Measurements from ENCODE around the gene IDH3B. TPM values are rescaled to one million over a fixed set of nuclear protein-coding genes. Genes with fewer than 3 reads are reported as not detected.

Gene IDH3B
- total and polyA plus RNA-seq, 10 donors: 59.4 to 105 (median 84.7) TPM

DNA sequence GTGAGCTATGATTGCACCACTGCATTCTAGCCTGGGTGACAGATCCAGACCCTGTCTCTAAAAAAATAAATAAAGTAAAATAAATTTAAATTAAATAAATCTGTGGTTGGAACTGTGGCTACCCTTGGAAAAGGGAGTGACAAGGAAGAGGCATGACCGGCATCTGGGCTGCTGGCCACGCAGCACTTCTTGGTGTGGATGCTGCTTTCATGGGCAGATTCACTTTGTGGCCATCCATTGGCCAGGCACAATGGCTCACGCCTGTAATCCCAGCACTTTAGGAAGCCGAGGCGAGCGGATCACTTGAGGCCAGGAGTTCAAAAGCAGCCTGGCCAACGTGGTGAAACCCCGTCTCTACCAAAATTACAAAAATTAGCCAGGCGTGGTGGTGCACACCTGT lies 44.6 kb upstream of the IDH3B start:
- 81 to 95% (median 91%) methylated on average over 9 of the region's 9 CpGs for WGBS, 5 donors
- DNase-seq: no peak
- no peaks in the 10 kb centered on the region for H3K4me1 ChIP-seq
- H3K27me3 ChIP-seq (replicated peaks in 1 of 7): peaks cover 0 to 32% (median 0%) of the 10 kb centered on the region in 7 donors
- H3K9me3 ChIP-seq: no peaks in the 10 kb centered on the region
- H3K4me3 ChIP-seq: no peak overlapping the region
- no peaks in the 10 kb centered on the region for H3K36me3 ChIP-seq
- H3K27ac ChIP-seq: no peak overlapping the region
- intact Hi-C loops (cut with DNase I; ENCODE audit: low total_unique reads): no loop called here
- TF ChIP-seq POLR2A (IDR thresholded peaks at IDR 0.05) (no peak), POLR2AphosphoS5 (IDR thresholded peaks at IDR 0.05) (no peak)
- TF ChIP-seq, protein P1, sequence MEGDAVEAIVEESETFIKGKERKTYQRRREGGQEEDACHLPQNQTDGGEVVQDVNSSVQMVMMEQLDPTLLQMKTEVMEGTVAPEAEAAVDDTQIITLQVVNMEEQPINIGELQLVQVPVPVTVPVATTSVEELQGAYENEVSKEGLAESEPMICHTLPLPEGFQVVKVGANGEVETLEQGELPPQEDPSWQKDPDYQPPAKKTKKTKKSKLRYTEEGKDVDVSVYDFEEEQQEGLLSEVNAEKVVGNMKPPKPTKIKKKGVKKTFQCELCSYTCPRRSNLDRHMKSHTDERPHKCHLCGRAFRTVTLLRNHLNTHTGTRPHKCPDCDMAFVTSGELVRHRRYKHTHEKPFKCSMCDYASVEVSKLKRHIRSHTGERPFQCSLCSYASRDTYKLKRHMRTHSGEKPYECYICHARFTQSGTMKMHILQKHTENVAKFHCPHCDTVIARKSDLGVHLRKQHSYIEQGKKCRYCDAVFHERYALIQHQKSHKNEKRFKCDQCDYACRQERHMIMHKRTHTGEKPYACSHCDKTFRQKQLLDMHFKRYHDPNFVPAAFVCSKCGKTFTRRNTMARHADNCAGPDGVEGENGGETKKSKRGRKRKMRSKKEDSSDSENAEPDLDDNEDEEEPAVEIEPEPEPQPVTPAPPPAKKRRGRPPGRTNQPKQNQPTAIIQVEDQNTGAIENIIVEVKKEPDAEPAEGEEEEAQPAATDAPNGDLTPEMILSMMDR (IDR thresholded peaks at IDR 0.05 in 8 of 11, conservative IDR thresholded peaks at IDR 0.05 in 3 of 11): no peak

DNA sequence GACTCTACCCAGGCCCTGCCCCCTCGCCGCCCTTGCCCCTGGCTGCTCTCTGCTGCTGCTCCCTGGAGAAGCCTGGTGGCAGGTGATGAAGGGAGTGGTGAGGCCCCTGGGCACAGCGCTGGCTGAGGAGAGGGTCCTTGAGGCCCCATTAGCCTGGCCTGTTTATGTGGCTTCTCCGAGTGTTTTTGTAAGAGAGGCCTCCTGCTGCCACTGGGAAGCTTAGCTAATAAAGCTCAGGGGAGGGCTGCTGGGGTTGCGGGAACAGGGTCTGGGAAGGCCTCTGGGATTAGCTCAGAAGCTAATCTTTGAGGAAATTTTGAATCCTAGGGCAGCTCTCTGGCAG lies 44.0 kb upstream of the IDH3B start:
- H3K4me3 ChIP-seq: no peak overlapping the region
- H3K27ac ChIP-seq: no peak overlapping the region
- TF ChIP-seq, protein P1 (IDR thresholded peaks at IDR 0.05 in 8 of 11, conservative IDR thresholded peaks at IDR 0.05 in 3 of 11): no peak
- TF ChIP-seq POLR2AphosphoS5 (IDR thresholded peaks at IDR 0.05) (no peak), POLR2A (IDR thresholded peaks at IDR 0.05) (no peak)
- H3K36me3 ChIP-seq: no peaks in the 10 kb centered on the region
- peaks cover 0 to 32% (median 0%) of the 10 kb centered on the region in 7 donors for H3K27me3 ChIP-seq (replicated peaks in 1 of 7)
- intact Hi-C loops (cut with DNase I; ENCODE audit: low total_unique reads): no loop called here
- 88 to 98% (median 93%) methylated on average over 1 to 5 of the region's 5 CpGs for WGBS, 5 donors
- H3K9me3 ChIP-seq: no peaks in the 10 kb centered on the region
- H3K4me1 ChIP-seq: no peaks in the 10 kb centered on the region
- DNase-seq: no peak

DNA sequence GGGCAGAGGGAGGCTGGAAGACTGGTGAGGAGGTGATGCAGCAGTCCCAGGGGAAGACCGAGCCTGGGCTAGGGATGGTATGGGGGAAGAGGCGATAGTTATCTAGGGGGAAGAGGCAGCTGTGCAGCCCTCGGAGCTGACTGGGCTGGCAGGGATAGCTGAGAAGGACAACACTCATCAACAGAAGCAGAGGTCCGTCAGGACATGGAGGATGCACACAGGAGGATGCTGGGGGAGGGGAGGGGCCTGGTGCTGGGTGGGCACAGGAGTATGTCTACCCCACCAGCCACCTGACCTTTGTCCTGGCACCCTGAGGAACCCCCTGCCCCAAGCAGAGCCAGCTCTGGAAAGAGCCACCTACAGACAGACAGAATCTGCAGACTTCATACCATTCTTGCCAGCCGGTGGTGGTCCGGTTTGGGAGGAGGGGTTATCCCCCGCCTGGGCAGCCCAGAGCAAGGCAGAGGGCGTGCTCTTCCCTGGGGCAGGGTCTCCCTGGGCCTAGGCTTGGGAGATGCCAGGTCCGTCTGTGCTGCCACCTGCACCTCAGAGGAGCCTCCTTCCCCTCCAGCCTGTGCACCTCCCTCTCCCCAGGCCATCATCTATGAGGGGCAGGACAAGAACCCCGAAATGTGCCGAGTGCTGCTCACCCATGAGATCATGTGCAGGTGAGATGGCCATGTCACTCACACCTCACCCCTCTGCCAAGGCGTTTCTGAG lies 43.5 kb upstream of the IDH3B start:
- Histone ChIP-seq H3K36me3 (no peaks in the 10 kb centered on the region), H3K4me3 (no peak overlapping the region), H3K27me3 (replicated peaks in 1 of 7) (peaks cover 0 to 32% (median 0%) of the 10 kb centered on the region in 7 donors), H3K9me3 (no peaks in the 10 kb centered on the region), H3K27ac (no peak overlapping the region), H3K4me1 (no peaks in the 10 kb centered on the region)
- 78 to 90% (median 81%) methylated on average over 8 to 12 of the region's 12 CpGs for WGBS, 5 donors
- intact Hi-C loops (cut with DNase I; ENCODE audit: low total_unique reads): no loop called here
- DNase-seq: no peak
- TF ChIP-seq, protein P1 (IDR thresholded peaks at IDR 0.05 in 8 of 11, conservative IDR thresholded peaks at IDR 0.05 in 3 of 11): no peak
- no peak for TF ChIP-seq POLR2AphosphoS5 (IDR thresholded peaks at IDR 0.05)
- TF ChIP-seq POLR2A (IDR thresholded peaks at IDR 0.05): no peak

DNA sequence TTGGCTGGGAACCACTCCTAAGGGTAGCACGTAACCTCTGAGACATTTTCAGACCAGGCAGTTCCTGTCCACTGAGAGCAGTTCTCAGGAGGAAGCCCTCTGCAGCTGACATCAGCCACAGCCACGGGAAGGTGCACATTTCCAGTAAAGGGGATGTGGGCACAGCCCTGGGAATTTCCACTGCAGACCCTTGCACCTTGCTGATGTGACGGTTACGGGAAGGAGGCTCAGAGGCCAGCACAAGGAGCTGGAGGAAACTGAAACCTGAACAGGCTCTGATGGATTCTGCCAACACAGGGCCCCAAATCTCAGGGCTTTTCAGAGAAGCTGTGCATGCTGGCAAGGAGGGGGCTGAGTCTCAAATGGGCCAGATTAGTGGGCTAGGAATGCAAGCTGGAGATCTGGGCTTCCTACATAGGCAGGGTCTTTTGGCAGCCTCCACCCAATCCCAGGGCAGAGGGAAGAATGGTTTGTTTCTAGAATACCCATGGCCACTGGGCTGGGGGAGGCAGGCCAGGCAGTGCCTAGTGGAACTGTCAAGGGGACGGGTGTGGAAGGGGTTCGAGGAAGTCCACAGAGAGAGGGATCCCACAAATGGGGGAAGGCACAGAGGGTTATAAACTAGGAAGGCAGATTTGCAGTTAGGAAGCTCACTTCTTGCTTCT lies 42.8 kb upstream of the IDH3B start:
- 35 to 48% (median 48%) methylated on average over 6 of the region's 6 CpGs for WGBS, 5 donors
- no peak for DNase-seq

More for the DNA sequence above, 42.8 kb upstream of the IDH3B start:
- no peaks in the 10 kb centered on the region for H3K4me1 ChIP-seq
- peaks cover 0 to 29% (median 0%) of the 10 kb centered on the region in 7 donors for H3K27me3 ChIP-seq (replicated peaks in 1 of 7)
- no peaks in the 10 kb centered on the region for H3K9me3 ChIP-seq
- intact Hi-C loops (cut with DNase I; ENCODE audit: low total_unique reads): no loop called here
- no peaks in the 10 kb centered on the region for H3K36me3 ChIP-seq
- H3K27ac ChIP-seq: no peak overlapping the region
- H3K4me3 ChIP-seq: no peak overlapping the region
- TF ChIP-seq POLR2A (IDR thresholded peaks at IDR 0.05) (no peak), POLR2AphosphoS5 (IDR thresholded peaks at IDR 0.05) (no peak)
- TF ChIP-seq, protein P1 (IDR thresholded peaks at IDR 0.05 in 8 of 11, conservative IDR thresholded peaks at IDR 0.05 in 3 of 11): no peak
